ENCODE results near the gene TECTB.
"Not testable (repeated sequence)": the region's sequence is repeated elsewhere in the genome, so short reads cannot be mapped to it uniquely, and the experiment has no call there.

Gene TECTB

GRCh38 chr10:112283100-112283499, at the start of gene TECTB:
Gene TECTB, plus strand, starts transcription at chr10:112283400. Its CDS starts 335 bp downstream, at chr10:112283735.
- H3K4me3 Mint-ChIP-seq = no peak within 1 kb of the TSS
- no peak within 1 kb of the TSS for H3K27ac Mint-ChIP-seq
- no peaks in the 10 kb centered on the region for H3K9me3 Mint-ChIP-seq (ENCODE audit: low read depth)
- peaks cover 16% of the 10 kb centered on the region for H3K27me3 Mint-ChIP-seq
- no peaks in the 10 kb centered on the region for H3K36me3 Mint-ChIP-seq
- no peaks in the 10 kb centered on the region for H3K4me1 Mint-ChIP-seq (ENCODE audit: low read depth)

GRCh38 chr10:112235141-112235540, 48.1 kb upstream of the TECTB start:
- no peaks in the 10 kb centered on the region for H3K4me1 Mint-ChIP-seq (ENCODE audit: low read depth)
- no peaks in the 10 kb centered on the region for H3K36me3 Mint-ChIP-seq
- no peak overlapping the region for H3K4me3 Mint-ChIP-seq
- H3K27me3 Mint-ChIP-seq = peaks cover 15% of the 10 kb centered on the region
- H3K27ac Mint-ChIP-seq = no peak overlapping the region
- H3K9me3 Mint-ChIP-seq (ENCODE audit: low read depth) = peaks cover 10% of the 10 kb centered on the region

- no peaks in the 10 kb centered on the region for H3K4me1 Mint-ChIP-seq (ENCODE audit: low read depth)
- peaks cover 15% of the 10 kb centered on the region for H3K27me3 Mint-ChIP-seq
- H3K4me3 Mint-ChIP-seq = no peak overlapping the region
- H3K27ac Mint-ChIP-seq = no peak overlapping the region
- H3K9me3 Mint-ChIP-seq (ENCODE audit: low read depth) = peaks cover 12% of the 10 kb centered on the region
- peaks cover under 1% of the 10 kb centered on the region for H3K36me3 Mint-ChIP-seq
These were observed 47.3 kb upstream of the TECTB start for GRCh38 chr10:112235920-112236319.

GRCh38 chr10:112236486-112236885, 46.7 kb upstream of the TECTB start:
- H3K27me3 Mint-ChIP-seq = peaks cover 14% of the 10 kb centered on the region
- H3K36me3 Mint-ChIP-seq = peaks cover 2% of the 10 kb centered on the region
- no peak overlapping the region for H3K4me3 Mint-ChIP-seq
- peaks cover 16% of the 10 kb centered on the region for H3K9me3 Mint-ChIP-seq (ENCODE audit: low read depth)
- H3K4me1 Mint-ChIP-seq (ENCODE audit: low read depth) = no peaks in the 10 kb centered on the region
- H3K27ac Mint-ChIP-seq = no peak overlapping the region

- H3K27ac Mint-ChIP-seq = no peak overlapping the region
- peaks cover 14% of the 10 kb centered on the region for H3K27me3 Mint-ChIP-seq
- H3K4me3 Mint-ChIP-seq = no peak overlapping the region
These were observed 43.9 kb upstream of the TECTB start for GRCh38 chr10:112239347-112239746.

GRCh38 chr10:112240441-112240840, 42.8 kb upstream of the TECTB start:
- Mint-ChIP-seq H3K4me3 (no peak overlapping the region), H3K4me1 (ENCODE audit: low read depth) (no peaks in the 10 kb centered on the region), H3K27ac (no peak overlapping the region), H3K9me3 (ENCODE audit: low read depth) (peaks cover 16% of the 10 kb centered on the region), H3K36me3 (peaks cover 2% of the 10 kb centered on the region), H3K27me3 (peaks cover 14% of the 10 kb centered on the region)

More at GRCh38 chr10:112239347-112239746, 43.9 kb upstream of the TECTB start:
- Mint-ChIP-seq H3K9me3 (ENCODE audit: low read depth) (peaks cover 16% of the 10 kb centered on the region), H3K4me1 (ENCODE audit: low read depth) (no peaks in the 10 kb centered on the region), H3K36me3 (peaks cover 2% of the 10 kb centered on the region)

- peaks cover 2% of the 10 kb centered on the region for H3K36me3 Mint-ChIP-seq
- peaks cover 14% of the 10 kb centered on the region for H3K27me3 Mint-ChIP-seq
- no peaks in the 10 kb centered on the region for H3K4me1 Mint-ChIP-seq (ENCODE audit: low read depth)
- H3K27ac Mint-ChIP-seq = no peak overlapping the region
- peaks cover 16% of the 10 kb centered on the region for H3K9me3 Mint-ChIP-seq (ENCODE audit: low read depth)
- H3K4me3 Mint-ChIP-seq = no peak overlapping the region
These were observed 41.4 kb upstream of the TECTB start for GRCh38 chr10:112241651-112242341.

GRCh38 chr10:112242769-112243168, 40.4 kb upstream of the TECTB start:
- Mint-ChIP-seq H3K27me3 (peaks cover 8% of the 10 kb centered on the region), H3K9me3 (ENCODE audit: low read depth) (peaks cover 9% of the 10 kb centered on the region), H3K36me3 (peaks cover 2% of the 10 kb centered on the region), H3K4me3 (no peak overlapping the region), H3K4me1 (ENCODE audit: low read depth) (no peaks in the 10 kb centered on the region), H3K27ac (no peak overlapping the region)

GRCh38 chr10:112243713-112244112, 39.5 kb upstream of the TECTB start:
- peaks cover 3% of the 10 kb centered on the region for H3K27me3 Mint-ChIP-seq
- no peak overlapping the region for H3K27ac Mint-ChIP-seq
- H3K36me3 Mint-ChIP-seq = peaks cover 2% of the 10 kb centered on the region
- peaks cover 9% of the 10 kb centered on the region for H3K9me3 Mint-ChIP-seq (ENCODE audit: low read depth)
- H3K4me1 Mint-ChIP-seq (ENCODE audit: low read depth) = no peaks in the 10 kb centered on the region
- no peak overlapping the region for H3K4me3 Mint-ChIP-seq

GRCh38 chr10:112244197-112244596, 39.0 kb upstream of the TECTB start:
- Mint-ChIP-seq H3K27ac (no peak overlapping the region), H3K36me3 (peaks cover 2% of the 10 kb centered on the region), H3K4me1 (ENCODE audit: low read depth) (no peaks in the 10 kb centered on the region), H3K9me3 (ENCODE audit: low read depth) (peaks cover 9% of the 10 kb centered on the region), H3K4me3 (no peak overlapping the region), H3K27me3 (peaks cover 3% of the 10 kb centered on the region)

GRCh38 chr10:112247791-112248190, 35.4 kb upstream of the TECTB start:
- Mint-ChIP-seq H3K9me3 (ENCODE audit: low read depth) (peaks cover 7% of the 10 kb centered on the region), H3K27me3 (peaks cover 1% of the 10 kb centered on the region), H3K27ac (no peak overlapping the region), H3K36me3 (no peaks in the 10 kb centered on the region), H3K4me1 (ENCODE audit: low read depth) (no peaks in the 10 kb centered on the region), H3K4me3 (no peak overlapping the region)

GRCh38 chr10:112248584-112249295, 34.5 kb upstream of the TECTB start:
- Mint-ChIP-seq H3K36me3 (no peaks in the 10 kb centered on the region), H3K4me1 (ENCODE audit: low read depth) (no peaks in the 10 kb centered on the region), H3K4me3 (no peak overlapping the region), H3K27me3 (peaks cover 1% of the 10 kb centered on the region), H3K9me3 (ENCODE audit: low read depth) (peaks cover 7% of the 10 kb centered on the region), H3K27ac (no peak overlapping the region)

- Mint-ChIP-seq H3K27me3 (peaks cover 1% of the 10 kb centered on the region), H3K36me3 (no peaks in the 10 kb centered on the region), H3K27ac (no peak overlapping the region), H3K4me3 (no peak overlapping the region), H3K9me3 (ENCODE audit: low read depth) (peaks cover 7% of the 10 kb centered on the region), H3K4me1 (ENCODE audit: low read depth) (no peaks in the 10 kb centered on the region)
These were observed 33.5 kb upstream of the TECTB start for GRCh38 chr10:112249722-112250121.

GRCh38 chr10:112250555-112250954, 32.6 kb upstream of the TECTB start:
- Mint-ChIP-seq H3K36me3 (no peaks in the 10 kb centered on the region), H3K4me3 (no peak overlapping the region), H3K9me3 (ENCODE audit: low read depth) (peaks cover 7% of the 10 kb centered on the region), H3K4me1 (ENCODE audit: low read depth) (no peaks in the 10 kb centered on the region), H3K27me3 (peaks cover 1% of the 10 kb centered on the region), H3K27ac (no peak overlapping the region)

GRCh38 chr10:112251238-112251637, 32.0 kb upstream of the TECTB start:
- not testable (repeated sequence) for H3K4me1 Mint-ChIP-seq (ENCODE audit: low read depth); H3K27me3 Mint-ChIP-seq; H3K4me3 Mint-ChIP-seq; H3K27ac Mint-ChIP-seq; H3K9me3 Mint-ChIP-seq (ENCODE audit: low read depth); H3K36me3 Mint-ChIP-seq
